ENCODE measurements around the gene MTHFD2L.

Gene MTHFD2L

DNA sequence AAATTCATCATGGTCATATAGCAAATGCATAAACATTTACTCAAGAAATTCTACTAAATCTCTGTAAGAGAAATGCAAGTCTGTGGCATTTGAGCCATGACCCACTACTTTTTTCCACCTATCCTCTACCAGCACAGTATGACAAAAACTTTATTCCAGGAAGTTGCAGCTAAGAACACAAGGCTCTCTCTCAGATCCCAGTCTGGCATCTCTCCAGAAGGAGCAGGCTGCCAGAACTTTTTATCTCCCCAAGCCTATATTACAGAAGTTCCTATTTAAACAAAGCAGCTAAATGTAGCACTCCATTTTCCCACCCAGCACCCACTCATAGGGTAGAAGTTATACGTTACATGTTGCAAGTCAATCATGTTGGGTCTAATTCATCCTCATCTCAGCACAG lies 101.0 kb downstream of the MTHFD2L start:
- no peak for DNase-seq

DNA sequence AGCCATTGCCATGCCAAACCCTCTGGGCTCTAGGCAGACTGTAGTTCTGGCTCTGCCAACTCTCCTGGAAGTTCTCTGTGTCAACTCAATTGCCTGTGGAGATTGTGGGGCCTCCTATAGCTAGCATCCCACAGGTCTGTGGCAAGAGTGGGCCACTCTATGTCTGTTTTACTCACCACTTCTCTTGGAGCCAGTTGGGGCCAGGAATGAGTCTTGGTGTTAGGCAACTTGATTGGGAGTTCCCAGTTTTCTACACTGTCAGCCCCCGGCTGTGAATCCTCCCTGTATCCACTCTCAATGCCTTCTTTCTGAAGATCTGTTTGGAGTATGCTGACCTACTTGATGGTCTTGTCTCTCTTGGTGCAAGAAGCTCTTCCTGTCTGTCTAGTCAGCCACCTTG lies 102.1 kb downstream of the MTHFD2L start:
- no peak for DNase-seq

DNA sequence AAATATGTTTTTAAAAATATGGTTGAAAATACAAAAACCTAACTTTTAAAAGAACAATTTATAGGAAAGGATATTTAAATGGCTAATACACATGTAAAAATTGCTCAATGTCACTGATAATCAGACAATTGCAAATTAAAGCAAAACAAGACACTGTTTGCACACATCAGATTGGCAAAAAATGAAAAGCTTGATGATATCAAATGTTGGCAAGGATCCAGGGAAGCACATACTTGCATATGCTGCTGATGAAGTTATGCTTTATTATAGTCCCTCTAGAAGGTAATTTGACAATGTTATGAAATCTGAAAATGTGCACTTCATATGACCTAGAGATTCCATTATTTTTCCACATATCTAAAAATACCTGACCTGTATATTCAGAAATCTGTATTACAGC lies 104.6 kb downstream of the MTHFD2L start:
- DNase-seq, result no peak

DNA sequence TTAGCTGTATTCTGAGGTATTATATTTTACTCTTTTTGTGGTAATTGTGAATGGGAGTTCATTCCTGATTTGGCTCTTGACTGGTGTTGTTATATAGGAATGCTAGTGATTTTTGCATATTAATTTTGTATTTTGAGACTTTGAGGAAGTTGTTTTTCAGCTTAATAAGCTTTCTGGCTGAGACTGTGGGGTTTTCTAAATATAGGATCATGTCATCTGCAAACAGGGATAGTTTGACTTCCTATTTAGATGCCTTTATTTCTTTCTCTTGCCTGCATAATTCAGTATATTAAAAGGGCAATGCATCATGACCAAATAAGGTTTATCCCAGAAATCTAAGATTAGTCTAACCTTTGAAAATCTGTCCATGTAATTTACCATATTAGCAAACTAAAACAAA lies 105.6 kb downstream of the MTHFD2L start:
- DNase-seq, result no peak

DNA sequence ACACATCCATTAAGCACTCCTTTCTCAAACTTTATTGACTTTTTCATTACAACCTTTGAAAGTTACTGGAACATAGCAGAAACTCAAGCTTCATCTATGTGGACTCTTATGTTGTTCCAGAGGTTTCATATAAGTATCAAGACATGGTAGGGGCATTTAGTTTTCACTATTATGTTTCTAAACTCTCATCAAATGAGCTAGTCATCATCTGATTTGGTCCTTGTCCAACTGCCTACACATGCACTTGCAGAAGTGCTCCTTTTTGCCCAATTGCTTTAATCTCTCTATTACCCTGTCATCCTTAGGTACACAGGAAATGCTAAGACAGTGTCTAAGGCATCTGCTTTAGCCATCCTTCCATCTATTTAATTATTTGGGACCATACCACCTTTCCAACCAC lies 108.2 kb downstream of the MTHFD2L start:
- DNase-seq, result no peak

DNA sequence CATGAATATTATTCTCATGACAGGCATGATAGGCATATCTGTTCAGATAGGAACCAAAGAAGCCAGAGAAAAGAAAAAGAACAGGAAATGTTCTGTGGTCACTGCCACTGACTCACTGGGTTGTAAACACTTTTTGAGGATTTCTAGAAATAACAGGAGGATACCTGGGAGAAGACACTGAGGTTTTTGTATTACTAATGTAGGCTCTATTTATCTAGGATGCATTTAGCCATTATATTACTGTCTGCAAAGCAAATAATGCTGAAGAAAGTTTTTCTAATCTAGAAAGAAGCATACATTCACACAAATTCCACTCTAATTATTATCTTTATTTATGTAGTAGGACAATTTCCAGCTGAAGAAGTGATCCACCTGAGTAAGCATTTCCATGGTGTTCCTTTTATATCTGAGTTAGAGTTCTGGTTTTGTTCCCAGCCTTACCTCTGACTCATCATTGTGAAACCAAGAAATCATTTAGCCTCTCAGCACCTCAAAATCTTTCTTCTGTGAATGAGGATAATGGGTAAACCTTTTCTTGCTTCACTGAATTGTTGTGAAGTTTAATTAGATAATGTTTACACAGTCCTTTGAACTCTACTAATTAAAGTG lies 110.2 kb downstream of the MTHFD2L start:
- DNase-seq, result no peak

DNA sequence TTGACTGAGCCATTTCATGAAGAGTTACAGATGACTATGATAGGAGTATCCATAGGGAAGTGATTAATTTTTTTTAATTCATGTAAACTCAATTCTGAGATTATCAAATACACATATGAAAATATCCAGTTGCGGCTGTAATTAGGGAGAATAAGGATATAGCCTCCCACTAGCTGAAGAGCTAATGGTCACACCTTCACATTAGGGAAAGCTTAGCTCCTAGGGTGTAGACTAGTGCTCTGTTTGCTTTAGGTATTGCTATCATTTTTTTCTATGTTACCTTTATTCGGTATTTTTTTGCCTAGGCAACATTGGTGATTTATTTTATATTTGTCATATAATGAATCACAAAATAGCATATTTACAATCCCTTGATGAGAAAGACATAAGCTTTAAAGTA lies 110.7 kb downstream of the MTHFD2L start:
- DNase-seq, result no peak

DNA sequence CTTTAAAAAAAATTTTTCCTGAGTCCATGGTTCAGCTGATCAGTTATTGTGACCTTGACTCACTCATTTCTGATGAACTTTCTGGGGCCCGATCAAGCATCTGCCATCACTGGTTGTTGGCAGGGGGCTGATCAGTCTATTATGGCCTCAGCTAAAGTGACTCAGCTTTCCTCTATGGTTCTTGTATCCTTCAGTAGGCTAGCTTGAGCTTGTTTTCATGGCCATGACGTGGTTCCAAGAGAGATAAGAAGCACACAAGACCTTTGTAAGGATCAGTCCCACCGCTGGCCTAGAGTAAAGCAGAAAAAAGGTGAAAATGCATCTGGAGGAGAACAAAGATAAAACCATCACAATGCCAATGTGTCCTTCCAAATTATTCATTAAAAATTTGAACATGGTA lies 120.6 kb downstream of the MTHFD2L start:
- DNase-seq, result no peak

DNA sequence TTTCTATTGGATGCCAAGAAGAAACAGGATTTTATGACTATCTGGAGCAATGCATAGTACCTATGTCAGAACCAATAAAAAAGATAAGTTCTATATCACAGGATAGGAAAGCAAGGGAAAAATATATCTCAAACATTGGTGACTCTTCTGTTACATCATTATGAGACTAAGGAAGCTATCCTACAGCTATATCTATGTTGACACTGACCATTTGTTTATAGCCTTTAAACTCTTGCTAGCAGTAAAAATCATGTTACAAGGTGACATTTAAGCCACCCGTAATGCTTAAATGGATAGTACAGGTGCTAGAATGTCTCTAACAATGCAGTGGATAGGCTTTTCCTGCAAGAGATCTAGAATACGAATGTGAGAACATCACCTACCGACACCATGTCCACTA lies 121.8 kb downstream of the MTHFD2L start:
- no peak for DNase-seq

DNA sequence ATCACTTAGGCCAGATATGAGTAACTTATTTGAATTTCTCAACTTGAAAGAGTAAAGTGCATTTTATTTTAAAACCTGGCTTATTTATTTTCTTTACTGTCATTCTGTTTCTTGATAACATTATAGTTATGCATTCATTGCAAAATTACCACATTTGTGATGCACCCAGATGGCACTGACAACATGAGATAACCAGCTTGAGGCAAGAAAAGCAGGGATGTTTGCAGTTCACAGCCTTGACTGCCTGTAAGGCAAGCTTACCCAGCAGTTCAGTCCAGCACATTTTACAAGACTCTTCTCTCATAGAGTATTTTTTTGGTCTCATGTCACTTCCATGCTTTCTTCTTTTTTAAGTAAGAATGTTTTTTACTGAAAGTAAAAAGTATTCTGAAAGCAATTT lies 125.0 kb downstream of the MTHFD2L start:
- DNase-seq, result no peak

DNA sequence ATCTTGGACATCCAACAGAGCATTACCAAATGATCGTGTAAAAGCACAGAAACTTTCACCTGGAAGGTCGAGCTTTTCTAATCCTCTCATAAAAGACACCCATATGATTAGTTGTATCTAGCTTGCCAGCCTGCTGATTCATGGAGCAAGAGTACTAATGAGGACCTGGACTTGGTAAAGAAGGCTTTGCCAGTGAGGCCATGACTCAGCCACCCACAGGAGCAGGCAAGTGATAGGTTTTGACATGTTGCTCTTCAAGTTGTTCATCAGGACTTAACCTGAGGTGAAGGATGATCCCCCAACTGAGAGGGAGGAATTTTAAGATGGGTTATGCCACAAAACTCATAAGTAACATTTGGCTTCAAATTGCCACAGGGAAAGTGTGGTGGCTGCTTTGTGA lies 125.7 kb downstream of the MTHFD2L start:
- DNase-seq, result no peak

DNA sequence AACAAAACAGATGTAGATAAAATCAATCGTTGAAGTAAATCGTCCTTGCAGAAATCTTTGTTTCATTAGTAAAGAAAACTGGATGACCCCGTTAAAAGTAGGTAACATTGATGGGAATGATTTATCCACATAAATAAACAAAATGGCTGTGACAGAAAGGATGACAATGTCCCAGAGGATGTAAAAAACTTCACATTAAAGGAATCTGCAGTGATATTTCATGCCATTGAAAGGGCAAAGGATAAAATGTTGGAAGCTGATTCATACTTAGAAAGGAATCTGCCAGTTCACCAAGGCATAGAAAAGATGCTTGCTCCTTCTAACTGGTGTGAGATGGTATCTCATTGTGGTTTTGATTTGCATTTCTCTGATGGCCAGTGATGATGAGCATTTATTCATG lies 126.1 kb downstream of the MTHFD2L start:
- no peak for DNase-seq

DNA sequence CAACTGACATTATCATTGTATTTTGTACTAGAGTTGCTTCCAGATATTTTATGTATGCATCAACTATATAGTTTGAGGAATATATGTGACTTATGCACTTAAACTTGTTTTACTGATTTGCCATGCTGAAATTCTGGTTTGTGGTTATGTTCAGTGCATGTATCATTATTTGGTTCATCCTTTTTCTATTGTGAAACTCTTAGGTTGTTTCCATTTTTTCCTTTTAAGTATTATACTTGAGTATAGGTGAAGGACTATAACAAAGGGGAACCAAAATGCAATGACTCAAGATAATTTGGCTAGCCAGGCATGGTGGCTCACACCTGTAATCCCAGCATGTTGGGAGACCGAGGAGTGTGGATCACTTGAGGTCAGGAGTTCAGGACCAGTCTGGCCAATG lies 129.2 kb downstream of the MTHFD2L start:
- DNase-seq, result no peak

DNA sequence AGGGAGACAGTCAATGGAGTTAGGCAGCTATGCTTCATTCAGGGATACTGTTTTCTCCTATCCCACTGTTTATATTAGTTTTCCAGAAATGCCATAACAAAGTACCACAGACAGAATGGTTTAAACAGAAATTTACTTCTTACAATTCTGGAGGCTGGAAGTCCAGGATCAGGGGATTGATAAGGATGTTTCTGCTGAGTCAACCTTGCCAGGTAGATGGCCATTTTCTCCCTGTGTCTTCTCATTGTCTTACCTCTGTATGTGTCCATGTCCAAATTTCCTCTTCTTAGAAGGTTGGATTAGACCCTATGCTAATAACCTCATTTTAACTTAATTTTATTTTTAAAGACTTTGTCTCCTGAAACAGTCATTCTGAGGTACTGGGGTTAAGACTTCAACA lies 129.9 kb downstream of the MTHFD2L start:
- no peak for DNase-seq

DNA sequence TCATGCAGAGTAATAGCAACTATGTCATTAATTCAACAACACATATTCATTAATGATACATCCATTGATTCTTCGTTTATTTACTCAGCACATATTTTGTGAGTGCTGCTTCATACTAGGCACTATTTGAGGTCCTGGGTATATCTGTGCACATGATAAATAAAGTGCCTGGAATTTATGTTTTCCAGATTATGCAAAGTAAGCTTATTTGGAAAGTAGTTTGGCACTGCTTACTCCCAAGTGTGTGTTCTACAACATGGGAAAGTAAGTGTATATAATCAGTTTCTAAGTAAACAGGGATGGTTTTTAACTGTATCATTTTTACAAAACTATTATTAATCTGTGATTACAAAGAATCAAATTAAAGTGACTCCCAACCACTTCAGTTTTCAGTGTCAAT lies 133.6 kb downstream of the MTHFD2L start:
- DNase-seq, result no peak

DNA sequence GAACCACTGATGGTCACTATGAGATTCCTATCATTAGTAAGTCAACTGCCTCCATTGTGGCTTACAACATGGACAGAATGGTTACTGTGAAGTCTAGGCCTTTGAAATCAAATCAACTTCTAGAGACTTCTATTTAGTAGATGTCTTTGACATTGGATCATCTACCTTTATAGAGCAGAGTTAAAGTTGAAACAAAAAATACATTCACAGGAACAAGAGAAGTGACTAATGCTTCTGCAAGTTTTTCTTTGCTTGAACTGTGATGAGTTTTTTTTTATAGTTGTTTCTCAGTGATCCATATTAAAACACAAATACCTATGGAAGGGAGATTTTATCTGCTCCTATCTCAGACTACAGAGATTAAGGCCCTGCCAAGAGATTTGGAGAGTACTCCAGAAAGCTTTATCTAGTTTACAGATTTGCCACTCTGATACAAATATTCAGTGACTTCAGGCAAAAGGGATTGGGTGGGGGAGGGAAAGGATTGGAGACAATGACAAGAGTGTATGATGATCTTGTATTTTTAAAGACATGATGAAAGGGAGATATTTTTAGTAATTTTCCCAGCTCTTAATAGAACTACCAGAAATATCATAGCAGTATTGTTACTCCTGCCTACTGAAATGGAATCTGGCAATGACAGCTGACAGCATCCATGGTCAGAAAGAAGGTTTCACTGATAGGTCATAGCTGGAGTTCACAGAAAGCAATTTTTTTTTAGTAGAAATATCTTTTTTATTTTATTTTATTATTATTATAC lies 134.4 kb downstream of the MTHFD2L start:
- DNase-seq, result no peak

DNA sequence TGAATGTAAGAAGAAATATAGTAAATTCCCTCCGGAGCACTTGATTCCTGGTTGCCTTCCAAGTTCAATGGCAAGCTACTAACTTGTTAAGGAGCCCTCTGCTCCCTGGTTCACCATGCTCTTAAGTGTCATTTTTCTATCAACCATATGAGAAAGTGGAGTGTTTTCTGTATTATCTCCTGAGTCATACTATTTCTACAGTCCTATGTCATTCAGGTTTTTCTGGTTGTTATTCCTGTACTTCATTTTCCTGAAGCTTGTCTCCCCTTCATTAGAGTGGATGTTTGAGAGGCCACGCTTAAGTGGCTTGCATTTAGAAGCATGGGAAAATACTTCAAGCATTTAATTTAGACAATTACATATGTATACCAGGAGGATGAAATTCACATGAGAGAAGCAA lies 135.6 kb downstream of the MTHFD2L start:
- DNase-seq, result peak; percentile 35 to 78

DNA sequence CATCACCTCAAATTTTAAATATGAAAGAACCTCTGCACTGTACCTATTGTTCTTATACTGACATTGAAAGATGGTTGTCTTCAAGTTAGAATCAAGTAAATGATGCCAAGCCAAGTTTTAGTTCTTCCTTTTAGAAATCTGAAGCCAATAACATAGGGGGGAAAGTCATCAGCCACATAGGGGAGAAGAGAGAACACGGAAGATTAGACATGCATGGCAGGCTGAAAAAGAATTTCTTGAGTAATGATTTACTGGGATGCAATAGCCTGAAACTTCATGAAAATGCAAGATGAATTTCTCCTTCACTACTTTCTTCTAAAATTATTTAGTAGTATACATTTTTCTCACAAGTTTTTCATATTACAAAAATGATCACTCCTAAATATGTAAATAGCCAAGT lies 136.8 kb downstream of the MTHFD2L start:
- no peak for DNase-seq

DNA sequence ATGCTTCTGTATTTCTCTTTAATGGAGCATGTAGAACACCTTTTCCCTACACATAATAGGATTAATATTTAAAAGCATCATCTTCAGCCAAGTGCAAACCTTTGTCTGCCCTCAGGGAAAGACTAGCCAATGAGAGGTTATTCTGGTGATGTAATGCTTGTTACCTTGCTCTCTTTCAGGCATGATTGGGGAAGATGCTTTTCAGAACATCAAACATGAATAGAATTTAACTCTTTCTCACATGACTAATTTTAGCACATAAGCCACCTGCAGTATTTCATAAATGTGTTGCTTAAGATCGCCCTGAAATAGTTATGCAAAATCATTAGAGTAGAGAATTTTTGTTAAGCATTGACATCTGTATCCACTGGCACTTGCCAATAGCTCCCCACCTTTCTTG lies 139.6 kb downstream of the MTHFD2L start:
- DNase-seq, result no peak

DNA sequence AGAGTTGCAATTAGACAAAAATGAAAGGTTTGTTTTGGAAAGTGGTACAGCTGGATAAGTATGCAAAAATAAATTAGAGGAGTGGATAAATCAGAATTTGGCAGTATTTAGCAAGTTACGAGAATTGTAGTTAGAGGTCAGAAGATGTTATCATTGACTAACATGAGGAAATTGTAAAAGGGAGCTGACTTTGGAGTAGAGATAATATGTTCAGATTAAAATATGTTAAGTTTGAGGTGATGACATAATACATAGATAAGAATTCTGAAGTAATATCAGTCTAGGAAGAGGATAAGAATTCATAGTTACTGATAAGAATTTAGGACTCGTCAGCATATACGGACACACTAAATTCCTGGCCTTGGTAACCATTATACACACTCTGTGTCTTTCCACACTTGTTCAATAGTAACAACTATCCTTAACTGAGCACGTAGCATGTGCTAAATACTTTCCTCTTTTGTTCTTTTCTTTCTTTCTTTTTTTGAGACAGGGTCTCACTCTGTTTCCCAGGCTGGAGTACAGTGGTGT lies 146.2 kb downstream of the MTHFD2L start:
- DNase-seq, result no peak

DNA sequence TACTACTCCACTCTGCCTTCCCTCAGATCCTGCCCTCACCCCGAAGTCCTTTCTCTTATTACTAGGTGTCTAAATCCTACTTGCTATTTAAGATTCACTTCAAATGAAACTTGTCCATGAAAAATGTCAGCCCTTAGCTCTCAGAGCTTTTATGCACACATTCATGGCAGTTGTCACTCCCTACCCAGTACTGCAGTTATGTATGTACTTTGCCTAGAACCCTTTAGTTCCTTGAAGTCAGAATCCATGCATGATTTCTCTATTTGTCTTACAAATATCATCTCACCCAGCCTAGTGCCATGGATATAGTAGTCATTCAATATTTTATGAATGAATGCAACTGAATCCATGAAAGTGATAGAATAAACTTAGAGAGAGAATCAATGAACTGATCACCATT lies 147.1 kb downstream of the MTHFD2L start:
- no peak for DNase-seq

DNA sequence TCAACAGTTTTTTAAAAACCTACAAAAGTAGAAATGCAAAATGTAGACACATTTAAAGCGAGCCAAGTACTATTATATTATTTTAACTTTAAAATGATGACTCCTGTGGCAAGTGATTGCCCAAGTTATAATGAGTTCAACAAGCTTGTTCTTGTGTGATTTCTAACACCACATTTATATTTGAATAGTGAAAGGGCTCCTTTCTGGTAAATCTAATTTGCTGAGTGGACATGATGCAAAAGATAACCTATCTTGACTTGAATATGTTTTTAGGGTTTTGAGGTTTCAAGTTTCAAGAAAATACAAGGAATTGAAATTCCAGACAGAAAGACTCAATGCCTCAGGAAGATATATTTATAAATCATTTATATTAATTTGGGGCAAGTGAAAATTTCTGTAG lies 149.3 kb downstream of the MTHFD2L start:
- no peak for DNase-seq

DNA sequence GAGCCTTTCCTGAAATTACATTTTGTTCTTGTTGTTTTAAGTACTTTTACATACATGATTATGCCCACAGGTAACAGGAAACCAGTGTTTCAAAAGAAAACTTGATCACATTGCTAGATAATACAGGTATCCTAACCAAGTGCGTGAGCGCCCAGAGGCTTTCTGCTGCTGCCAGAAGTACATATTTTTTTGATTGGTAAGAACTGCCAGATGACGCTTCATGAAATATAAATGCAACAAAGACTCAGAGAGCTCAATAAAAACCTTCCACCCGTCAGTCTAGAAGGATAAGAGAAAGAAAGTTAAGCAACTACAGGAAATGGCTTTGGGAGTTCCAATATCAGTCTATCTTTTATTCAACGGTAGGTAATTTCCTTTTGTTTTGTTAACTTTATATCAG lies 150.3 kb downstream of the MTHFD2L start, which contains the start of gene EPGN:
Gene EPGN, plus strand, starts transcription at position 256 of the 400 bp plus-strand sequence. Its CDS starts 64 bp downstream, at position 320.
- no peak for DNase-seq

DNA sequence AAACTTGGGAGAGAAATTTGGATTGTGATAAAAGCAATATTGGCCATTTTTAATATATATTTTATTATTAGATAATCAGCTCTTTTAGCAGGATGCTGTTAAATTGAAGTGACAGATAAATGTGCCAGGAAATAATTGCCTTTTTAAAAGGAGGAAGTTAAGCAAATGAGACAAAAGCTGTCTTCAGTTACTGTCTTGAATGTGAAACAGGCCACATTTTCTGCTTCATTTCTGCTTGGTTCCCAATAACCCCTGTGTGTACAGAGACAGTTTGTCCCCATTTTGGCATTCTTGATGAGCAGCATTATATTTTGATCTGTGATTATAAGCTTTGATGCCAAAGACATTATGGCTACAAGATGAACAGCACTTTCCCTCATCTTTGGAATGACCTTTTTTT lies 151.3 kb downstream of the MTHFD2L start:
- DNase-seq, result no peak
